OCI-LY7 (cell line): ENCODE data around the gene DOCK1. TPM values are rescaled to one million over a fixed set of nuclear protein-coding genes. Genes with fewer than 3 reads are reported as not detected.

Experiments
- BruUV-seq: library from RNA; stranded (reverse); fragments of 400-500 nt; replicated peaks from 2 replicates; lab custom pipeline; 2021; lab: Mats Ljungman, UMichigan
- CTCF ChIA-PET: fragments of 300-600 bp; sonication (Branson Sonifier 250); formaldehyde crosslinking; loops from one replicate; lab custom pipeline; 2022; ENCODE audit warnings: antibody characterized with exemption; ENCODE audit not compliant: unreplicated experiment; lab: Charles Lee
- POLR2A ChIA-PET: fragments of 300-600 bp; sonication (Branson Sonifier 250); formaldehyde crosslinking; loops from one replicate; lab custom pipeline; 2022; ENCODE audit warnings: antibody characterized with exemption; lab: Charles Lee
- DNase-seq: peaks from one replicate; pipeline ENCODE4 v3.0.0-alpha.2; 2015; ENCODE audit warnings: low spot score
- H2AFZ ChIP-seq: fragments of 200-600 bp; sonication (generic), shearing (Covaris generic); 2 replicates; pipeline ENCODE4 v1.6.1; 2014; ENCODE audit warnings: mild to moderate bottlenecking, antibody characterized with exemption, low read length, moderate library complexity
- H3K27ac ChIP-seq: fragments of 200-600 bp; sonication (generic); 2 replicates; pipeline ENCODE4 v1.5.1; 2014; ENCODE audit warnings: mixed run types, low read depth, mild to moderate bottlenecking, moderate library complexity, low read length, inconsistent platforms; ENCODE audit not compliant: poor library complexity, severe bottlenecking
- H3K36me3 ChIP-seq: fragments of 200-600 bp; sonication (generic); 2 replicates; pipeline ENCODE4 v1.6.1; 2014; ENCODE audit warnings: mild to moderate bottlenecking, antibody characterized with exemption, low read length, moderate library complexity, mixed read lengths; ENCODE audit not compliant: insufficient read depth
- H3K4me1 ChIP-seq: fragments of 200-600 bp; sonication (generic); 2 replicates; pipeline ENCODE4 v1.5.1; 2014; ENCODE audit warnings: mild to moderate bottlenecking, low read length; ENCODE audit not compliant: insufficient read depth, poor library complexity, severe bottlenecking
- H3K4me2 ChIP-seq: fragments of 200-600 bp; sonication (generic); 2 replicates; pipeline ENCODE4 v1.6.1; 2014; ENCODE audit warnings: mild to moderate bottlenecking, low read length
- H3K4me3 ChIP-seq: fragments of 200-600 bp; sonication (generic); 2 replicates; pipeline ENCODE4 v1.5.1; 2014; ENCODE audit warnings: mild to moderate bottlenecking, low read depth, low read length; ENCODE audit not compliant: poor library complexity, severe bottlenecking
- H3K79me2 ChIP-seq: fragments of 200-600 bp; sonication (generic); 2 replicates; pipeline ENCODE4 v1.6.1; 2016; ENCODE audit warnings: low read depth, mild to moderate bottlenecking, low read length, moderate library complexity, mixed read lengths; ENCODE audit not compliant: insufficient read depth
- H3K9me2 ChIP-seq: fragments of 200-600 bp; sonication (generic); 2 replicates; pipeline ENCODE4 v1.6.1; 2016; ENCODE audit warnings: mild to moderate bottlenecking, low read length, mixed read lengths; ENCODE audit not compliant: insufficient read depth
- H3K9me3 ChIP-seq: fragments of 200-600 bp; sonication (generic); 2 replicates; pipeline ENCODE4 v1.6.1; 2014; ENCODE audit warnings: mild to moderate bottlenecking, mixed run types, low read length, mixed read lengths
- H4K20me1 ChIP-seq: fragments of 200-600 bp; sonication (generic); 2 replicates; pipeline ENCODE4 v1.6.1; 2014; ENCODE audit warnings: mild to moderate bottlenecking, antibody characterized with exemption, low read length, moderate library complexity, mixed read lengths; ENCODE audit not compliant: insufficient read depth
- EZH2phosphoT487 ChIP-seq: fragments of 200-600 bp; sonication (generic); IDR thresholded peaks from 2 replicates; pipeline ENCODE4 v1.6.1; 2018; ENCODE audit warnings: low read depth, borderline replicate concordance, mild to moderate bottlenecking, mixed run types, antibody characterized with exemption, low read length, moderate library complexity, mixed read lengths
- intact Hi-C: fragments of 100-400 bp; cut with micrococcal nuclease; formaldehyde crosslinking; loops from one replicate; pipeline ENCODE4 v1.10.0; 2022; ENCODE audit not compliant: unreplicated experiment
- total RNA-seq, 2 experiments: library from RNA; depleted of rRNA in 1 of 2; stranded (reverse); fragments of >200 nt in 1 of 2; shearing (Covaris generic) in 1 of 2; gene quantifications; 2 replicates each; pipeline ENCODE4 v1.2.3, GENCODE V29; 2014 to 2022
- TF ChIP-seq, protein P1 (sequence below): fragments of 200-600 bp; sonication (generic); conservative IDR thresholded peaks from 2 replicates; pipeline ENCODE4 v1.5.1; 2014; ENCODE audit warnings: mild to moderate bottlenecking, antibody characterized with exemption, low read length, moderate library complexity, mixed read lengths

The DOCK1 gene
- total RNA-seq, 2 experiments from 2014 or later, result not detected

DNA sequence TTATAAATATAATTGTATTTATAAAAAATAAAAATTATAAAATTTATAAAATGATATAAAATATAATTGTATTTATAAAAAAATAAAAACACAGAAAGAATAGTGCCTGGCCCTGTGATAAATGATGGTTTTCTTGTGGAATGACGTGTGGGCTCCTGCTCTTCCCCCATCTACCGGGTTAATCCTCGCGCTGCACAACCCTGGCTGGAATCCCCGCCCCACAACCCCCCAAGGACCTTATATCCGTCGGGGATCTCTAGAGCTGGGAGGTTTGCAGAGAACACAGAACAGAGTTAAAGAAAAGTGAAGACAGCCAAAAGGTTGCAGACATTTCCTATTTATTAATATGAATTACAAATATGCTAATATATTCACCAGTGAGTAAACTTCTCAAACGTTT is 548.5 kb downstream of the DOCK1 start:
- no TSS peak for BruUV-seq

DNA sequence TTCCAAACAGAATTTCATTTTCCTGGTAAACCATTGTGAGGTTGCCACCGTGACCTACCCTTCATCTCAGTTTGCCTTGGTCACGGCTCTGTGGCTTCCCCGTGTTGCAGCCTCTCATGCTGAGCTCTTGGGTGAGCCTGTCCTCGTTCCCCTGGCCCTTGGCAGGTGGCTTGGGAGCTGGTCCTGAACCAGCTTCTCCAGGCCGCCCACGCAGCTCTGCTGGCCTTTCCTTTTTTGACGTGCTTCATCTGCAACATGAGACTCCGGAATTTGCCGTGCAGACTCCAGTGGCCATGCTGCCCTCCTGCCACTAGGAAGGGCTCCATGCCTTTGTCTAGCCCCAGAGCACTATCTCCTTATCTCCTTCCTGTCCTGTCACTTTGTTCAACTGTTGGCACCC is 550.9 kb downstream of the DOCK1 start:
- Histone ChIP-seq H3K4me2 (no peak overlapping the region), H3K36me3 (no peaks in the 10 kb centered on the region), H3K9me3 (no peaks in the 10 kb centered on the region), H3K9me2 (no peaks in the 10 kb centered on the region), H3K4me1 (no peaks in the 10 kb centered on the region), H2AFZ (no peak overlapping the region), H4K20me1 (no peaks in the 10 kb centered on the region), H3K27ac (no peak overlapping the region), H3K4me3 (no peak overlapping the region), H3K79me2 (no peaks in the 10 kb centered on the region)
- TF ChIP-seq, protein P1, sequence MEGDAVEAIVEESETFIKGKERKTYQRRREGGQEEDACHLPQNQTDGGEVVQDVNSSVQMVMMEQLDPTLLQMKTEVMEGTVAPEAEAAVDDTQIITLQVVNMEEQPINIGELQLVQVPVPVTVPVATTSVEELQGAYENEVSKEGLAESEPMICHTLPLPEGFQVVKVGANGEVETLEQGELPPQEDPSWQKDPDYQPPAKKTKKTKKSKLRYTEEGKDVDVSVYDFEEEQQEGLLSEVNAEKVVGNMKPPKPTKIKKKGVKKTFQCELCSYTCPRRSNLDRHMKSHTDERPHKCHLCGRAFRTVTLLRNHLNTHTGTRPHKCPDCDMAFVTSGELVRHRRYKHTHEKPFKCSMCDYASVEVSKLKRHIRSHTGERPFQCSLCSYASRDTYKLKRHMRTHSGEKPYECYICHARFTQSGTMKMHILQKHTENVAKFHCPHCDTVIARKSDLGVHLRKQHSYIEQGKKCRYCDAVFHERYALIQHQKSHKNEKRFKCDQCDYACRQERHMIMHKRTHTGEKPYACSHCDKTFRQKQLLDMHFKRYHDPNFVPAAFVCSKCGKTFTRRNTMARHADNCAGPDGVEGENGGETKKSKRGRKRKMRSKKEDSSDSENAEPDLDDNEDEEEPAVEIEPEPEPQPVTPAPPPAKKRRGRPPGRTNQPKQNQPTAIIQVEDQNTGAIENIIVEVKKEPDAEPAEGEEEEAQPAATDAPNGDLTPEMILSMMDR, result no peak
- TF ChIP-seq EZH2phosphoT487, result no peak
- intact Hi-C loops, result no loop called here
- POLR2A ChIA-PET, result no interaction called here
- no peak for DNase-seq
- BruUV-seq, result no TSS peak
- CTCF ChIA-PET, result no interaction called here

More for the DNA sequence above, 548.5 kb downstream of the DOCK1 start:
- no peak overlapping the region for H3K4me3 ChIP-seq
- POLR2A ChIA-PET, result no interaction called here
- H4K20me1 ChIP-seq, result no peaks in the 10 kb centered on the region
- intact Hi-C loops, result no loop called here
- no peaks in the 10 kb centered on the region for H3K9me3 ChIP-seq
- no peaks in the 10 kb centered on the region for H3K9me2 ChIP-seq
- TF ChIP-seq, protein P1, result no peak
- no peak for TF ChIP-seq EZH2phosphoT487
- H3K79me2 ChIP-seq, result no peaks in the 10 kb centered on the region
- no peaks in the 10 kb centered on the region for H3K4me1 ChIP-seq
- H3K36me3 ChIP-seq, result no peaks in the 10 kb centered on the region
- no peak overlapping the region for H3K27ac ChIP-seq
- H3K4me2 ChIP-seq, result no peak overlapping the region
- CTCF ChIA-PET, result no interaction called here
- no peak overlapping the region for H2AFZ ChIP-seq
- no peak for DNase-seq

DNA sequence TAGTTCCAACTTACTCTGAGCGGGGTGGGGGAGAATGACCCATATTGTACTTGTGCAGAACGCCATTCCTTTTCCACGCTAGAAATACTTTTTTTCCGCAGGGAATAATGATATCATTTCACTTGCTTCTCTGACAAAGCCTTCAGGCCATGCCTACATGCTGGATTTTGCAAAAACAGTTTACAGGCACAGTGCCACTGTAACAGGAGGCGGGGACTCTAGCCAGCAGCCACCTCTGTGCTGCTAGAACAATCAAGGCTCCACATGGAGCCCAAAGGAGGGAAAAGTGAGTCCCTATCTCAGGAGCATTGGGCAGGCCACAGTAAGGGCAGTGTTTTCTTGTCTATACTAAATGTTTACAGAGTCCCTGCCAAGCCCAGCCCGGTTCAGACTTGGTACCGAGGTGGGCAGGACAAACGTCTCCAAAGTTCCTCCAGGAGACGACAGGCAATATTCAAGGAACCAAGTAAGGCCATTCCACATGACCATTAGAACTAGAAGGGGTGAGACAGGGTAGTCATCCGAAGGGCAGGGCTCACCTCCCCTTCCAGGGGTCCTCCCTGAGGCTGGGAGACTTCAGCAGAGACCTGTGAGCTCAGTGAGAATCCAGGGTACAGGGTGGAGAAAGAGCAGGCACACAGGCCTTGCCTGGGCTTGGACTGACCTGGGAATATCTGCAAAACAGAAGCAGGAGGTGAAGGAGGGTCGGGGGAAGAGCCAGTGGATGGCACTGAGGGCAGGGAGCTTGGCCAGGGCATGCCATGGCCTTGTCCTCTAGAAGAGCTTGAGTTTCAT is 553.0 kb downstream of the DOCK1 start:
- H3K4me1 ChIP-seq, result no peaks in the 10 kb centered on the region
- intact Hi-C loops, result no loop called here
- TF ChIP-seq, protein P1, result no peak
- no peak for TF ChIP-seq EZH2phosphoT487
- POLR2A ChIA-PET, result no interaction called here
- H3K27ac ChIP-seq, result no peak overlapping the region
- H3K9me3 ChIP-seq, result no peaks in the 10 kb centered on the region
- no peaks in the 10 kb centered on the region for H4K20me1 ChIP-seq
- no peaks in the 10 kb centered on the region for H3K36me3 ChIP-seq
- no peaks in the 10 kb centered on the region for H3K9me2 ChIP-seq
- no peak overlapping the region for H3K4me3 ChIP-seq
- H3K4me2 ChIP-seq, result no peak overlapping the region
- no peak overlapping the region for H2AFZ ChIP-seq
- CTCF ChIA-PET, result no interaction called here
- BruUV-seq, result no TSS peak
- no peak for DNase-seq
- H3K79me2 ChIP-seq, result no peaks in the 10 kb centered on the region
